Transverse colon (tissue), 3 donors: ENCODE measurements around the gene CYP3A7.

Source experiments
- CTCF ChIP-seq, 5 experiments: fragments of 200-600 bp in 3 of 5; fragments of 450-650 bp in 2 of 5; sonication (generic) in 3 of 5; IDR thresholded peaks; 1 replicate in 2 of 5; 2 replicates in 3 of 5; pipeline ENCODE4 v1.5.1; 2016 to 2017; ENCODE audit warnings: antibody characterized with exemption in 5 of 5, inconsistent platforms in 3 of 5, mild to moderate bottlenecking in 2 of 5, moderate library complexity in 1 of 5
- EP300 ChIP-seq: sonication (generic); formaldehyde crosslinking; IDR thresholded peaks from one replicate; pipeline ENCODE4 v1.6.1; 2017; ENCODE audit warnings: antibody characterized with exemption, low read depth

- no peak for TF ChIP-seq CTCF (IDR thresholded peaks at IDR 0.05)
- TF ChIP-seq EP300: no peak
Observed at GRCh38 chr7:99693427-99694200, 41.4 kb downstream of the CYP3A7 start.
